Stimulated activated CD4-positive, alpha-beta T cell treated with anti-CD3 and anti-CD28 coated beads, Interleukin-2, amount 100 ng/mL, for 48 hours (primary cell): ENCODE data around the gene LRRC4C.

Source experiments
- DNase-seq, 2 donors: peaks; one replicate each; pipeline ENCODE4 v3.0.0-alpha.2; 2020

Gene LRRC4C

DNA sequence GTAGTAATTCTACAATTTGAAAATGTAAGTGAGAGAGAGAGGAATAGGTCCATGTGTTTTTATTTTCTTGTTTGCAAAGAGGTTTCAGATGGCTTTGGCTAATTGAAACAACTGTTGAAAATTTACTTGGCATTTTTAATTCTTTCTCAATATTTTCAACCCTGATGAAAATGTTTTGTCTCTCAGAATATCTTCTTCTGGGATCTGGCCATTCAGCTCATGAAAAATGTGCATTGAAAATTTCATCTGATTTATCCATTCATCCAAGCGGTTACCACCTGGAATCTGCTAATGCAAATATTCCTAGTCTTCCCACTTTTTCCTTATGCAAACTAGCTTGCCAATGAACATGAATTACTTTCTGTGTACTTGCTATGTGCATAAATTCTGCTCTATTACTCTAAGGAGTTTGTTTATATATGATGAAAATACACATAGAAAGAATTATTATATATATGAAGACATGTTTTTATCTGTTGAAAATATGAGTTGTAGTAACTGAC lies 621.2 kb downstream of the LRRC4C start:
- DNase-seq = no peak

DNA sequence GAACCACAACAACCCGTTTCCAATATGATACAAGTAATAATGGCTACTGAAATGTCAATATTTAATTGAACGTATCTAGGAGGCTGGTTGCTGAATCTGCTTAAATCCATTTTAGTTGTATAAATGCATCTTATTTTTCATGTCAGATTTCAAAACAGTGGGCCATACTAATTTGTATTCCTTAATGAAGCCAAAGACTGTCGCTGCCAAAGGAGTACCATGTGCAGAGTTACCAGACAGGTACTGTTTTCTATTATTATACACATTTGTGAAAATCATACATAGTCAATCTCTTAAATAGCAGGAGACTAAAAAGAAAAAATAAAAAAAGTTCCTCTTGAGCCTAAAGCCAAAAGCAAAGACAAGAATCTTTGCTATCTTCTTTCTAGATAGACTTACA lies 632.3 kb downstream of the LRRC4C start:
- no peak for DNase-seq

DNA sequence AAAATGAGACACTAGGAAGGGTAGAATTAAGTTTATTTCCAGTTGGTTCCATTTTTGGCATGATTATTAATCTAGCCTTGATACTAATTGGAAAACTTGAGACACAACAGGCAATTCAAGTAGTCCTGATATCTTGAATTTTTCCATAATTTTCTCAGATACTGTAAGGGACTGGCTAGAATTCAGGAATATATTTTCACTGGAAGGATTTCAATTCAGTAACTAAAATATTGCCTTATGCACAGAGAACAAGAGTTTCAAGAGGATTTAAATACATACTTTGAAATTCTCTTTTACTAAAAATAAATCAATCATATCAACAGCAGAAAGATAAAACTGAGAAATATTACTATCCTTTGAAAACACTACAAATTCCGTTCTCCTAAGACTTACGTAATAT lies 632.9 kb downstream of the LRRC4C start:
- DNase-seq = no peak

DNA sequence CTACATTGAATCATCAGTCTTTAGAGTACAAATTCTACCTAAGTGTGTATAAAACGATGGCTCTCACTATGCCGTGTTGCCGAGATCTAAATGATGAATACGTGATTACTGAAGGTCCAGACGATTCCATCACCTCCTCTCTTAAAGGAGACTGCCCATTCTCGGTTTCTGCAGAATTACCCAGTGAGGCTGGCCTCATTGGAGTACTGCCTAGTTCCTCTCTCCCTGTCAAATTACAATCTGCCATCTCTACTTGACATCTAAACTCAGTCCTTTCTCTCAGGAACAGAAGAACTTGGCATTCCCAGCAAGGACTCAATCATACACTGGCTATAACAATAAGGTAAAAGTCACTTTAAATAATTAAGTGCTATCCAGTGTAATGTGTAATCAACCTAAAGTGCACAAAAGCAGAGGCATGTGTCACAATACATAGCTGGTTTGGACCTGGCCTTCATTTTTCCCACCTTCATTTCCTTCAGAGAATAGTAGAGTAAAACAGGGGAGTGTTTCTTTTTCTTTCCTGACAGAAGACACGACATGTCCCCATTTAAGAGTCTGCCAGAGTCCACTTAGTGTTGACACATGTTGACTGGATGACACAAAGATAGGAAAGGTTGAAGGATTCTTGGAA lies 634.1 kb downstream of the LRRC4C start:
- DNase-seq = no peak

DNA sequence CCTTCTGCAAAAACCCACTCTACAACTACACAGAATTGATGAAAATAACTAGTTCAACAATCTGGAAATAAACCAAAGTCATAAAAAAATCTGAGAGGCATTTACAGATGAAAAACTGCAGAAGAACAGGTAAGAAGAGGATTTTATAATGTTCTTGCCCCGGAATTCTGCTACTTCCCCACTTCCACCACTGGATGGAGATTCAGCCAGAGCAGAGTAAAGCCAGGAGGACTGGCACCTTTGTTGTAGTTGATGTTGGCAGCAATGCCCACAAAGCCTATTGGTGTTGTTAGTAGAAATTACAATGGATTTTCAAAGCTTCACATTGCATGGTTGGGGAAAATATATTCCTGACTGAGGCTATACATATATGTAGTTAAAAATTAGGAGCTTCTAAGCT lies 640.2 kb downstream of the LRRC4C start:
- DNase-seq = no peak

DNA sequence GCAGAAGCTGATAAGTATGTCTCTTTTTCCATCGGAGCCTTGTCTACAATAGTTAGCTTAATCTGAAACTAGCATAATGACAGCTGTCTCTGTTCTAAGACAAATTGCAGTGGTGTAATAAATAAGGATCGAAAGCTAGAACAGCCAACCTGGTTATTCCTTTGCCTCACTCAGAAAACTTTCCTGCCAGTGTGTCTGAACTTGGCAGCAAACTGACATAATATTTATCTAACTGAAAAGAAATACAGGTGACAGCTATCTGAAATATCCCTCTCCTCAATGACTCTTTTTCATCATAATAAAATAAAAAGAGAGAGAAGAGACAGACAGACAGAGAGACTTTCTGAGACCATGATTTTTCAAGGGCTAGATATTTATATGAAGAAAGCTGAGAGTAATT lies 642.5 kb downstream of the LRRC4C start:
- DNase-seq = no peak

DNA sequence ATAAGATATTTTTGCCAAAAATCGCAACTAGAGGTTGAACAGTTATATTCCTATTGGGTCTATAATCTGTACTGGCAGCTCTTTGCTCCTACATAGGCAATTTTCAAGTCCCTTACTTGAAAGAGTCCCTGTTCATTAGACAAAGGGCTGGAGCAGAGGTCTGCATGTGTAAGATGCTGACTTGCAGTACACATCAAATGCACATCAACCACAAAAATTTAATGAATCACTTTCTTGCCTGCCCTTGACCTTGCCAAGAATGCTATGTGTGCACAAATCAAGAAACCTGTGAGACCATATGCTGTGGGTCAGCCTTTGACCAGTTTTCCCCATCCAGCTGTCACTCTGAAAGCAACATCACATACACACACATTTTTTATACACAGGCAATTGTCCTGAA lies 661.5 kb downstream of the LRRC4C start:
- no peak for DNase-seq

DNA sequence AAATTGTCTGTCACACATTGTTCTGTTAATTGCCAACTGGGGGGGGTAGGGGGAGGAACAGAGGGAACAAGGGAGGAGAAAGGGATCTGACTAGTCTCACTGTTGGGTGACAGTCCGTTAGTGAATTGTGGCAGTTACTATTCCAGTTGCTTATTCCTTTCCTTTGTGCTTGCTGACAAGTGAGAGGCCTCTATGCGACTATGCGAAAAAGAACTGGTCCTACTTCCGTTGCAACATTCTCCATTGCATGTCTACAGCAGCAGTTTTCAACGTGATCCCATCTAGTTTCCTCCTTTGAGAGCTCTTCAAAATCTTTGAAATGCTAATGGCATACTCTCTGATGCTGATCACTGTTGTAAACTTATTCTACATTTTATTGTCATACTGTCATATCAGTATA lies 672.2 kb downstream of the LRRC4C start:
- no peak for DNase-seq

DNA sequence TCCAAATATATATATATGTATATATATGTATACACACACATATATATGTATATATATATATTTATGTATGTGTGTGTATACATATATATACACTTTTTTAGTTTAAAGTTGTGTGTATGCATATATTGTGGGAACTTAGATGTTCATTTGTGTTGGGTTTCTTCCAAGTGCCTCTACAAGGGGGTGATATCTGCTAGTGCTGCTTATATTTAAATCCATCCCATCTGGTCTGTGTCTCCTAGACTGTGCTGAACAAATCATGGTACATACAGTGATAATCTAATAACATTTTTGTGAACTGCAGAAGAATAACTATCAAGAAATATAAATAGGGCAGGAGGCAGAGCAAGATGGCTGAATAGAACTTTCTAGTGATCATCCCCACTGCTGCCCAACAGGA lies 696.4 kb downstream of the LRRC4C start:
- no peak for DNase-seq

DNA sequence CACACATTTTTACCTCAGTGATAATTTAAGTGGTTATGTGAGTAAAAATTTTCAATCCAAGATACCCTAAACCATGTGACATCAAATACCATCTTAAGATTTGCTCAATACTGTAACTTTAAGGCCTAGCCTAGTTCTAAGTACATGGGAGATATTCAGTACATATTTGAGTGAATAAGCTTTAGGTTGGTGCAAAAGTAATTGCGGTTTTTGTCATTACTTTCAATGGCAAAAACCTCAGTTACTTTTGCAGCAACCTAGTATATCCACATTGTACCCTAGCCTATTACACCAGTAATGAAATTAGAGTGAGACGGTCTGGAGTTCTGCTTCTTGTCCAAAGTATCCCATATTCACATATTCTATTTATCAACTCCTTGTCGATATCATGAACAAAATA lies 700.1 kb downstream of the LRRC4C start:
- no peak for DNase-seq

DNA sequence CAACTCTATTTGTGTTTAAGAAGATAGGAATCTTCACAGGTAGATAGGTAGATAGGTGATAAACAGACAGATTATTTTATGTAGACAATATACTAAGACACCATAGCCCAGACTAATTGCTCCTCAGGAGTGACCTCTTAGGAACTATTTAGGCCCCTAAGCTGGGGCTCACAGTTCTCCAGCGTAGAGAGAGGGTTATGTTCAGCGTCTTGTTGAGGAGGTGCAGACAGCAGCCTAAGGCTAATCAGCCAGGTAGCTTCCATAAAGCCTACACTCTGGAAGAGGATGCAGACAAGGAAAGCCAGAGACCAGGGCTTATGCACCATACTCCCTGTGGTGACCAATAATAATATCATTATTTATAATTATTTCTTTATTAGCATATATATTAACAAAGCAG lies 705.2 kb downstream of the LRRC4C start:
- no peak for DNase-seq

DNA sequence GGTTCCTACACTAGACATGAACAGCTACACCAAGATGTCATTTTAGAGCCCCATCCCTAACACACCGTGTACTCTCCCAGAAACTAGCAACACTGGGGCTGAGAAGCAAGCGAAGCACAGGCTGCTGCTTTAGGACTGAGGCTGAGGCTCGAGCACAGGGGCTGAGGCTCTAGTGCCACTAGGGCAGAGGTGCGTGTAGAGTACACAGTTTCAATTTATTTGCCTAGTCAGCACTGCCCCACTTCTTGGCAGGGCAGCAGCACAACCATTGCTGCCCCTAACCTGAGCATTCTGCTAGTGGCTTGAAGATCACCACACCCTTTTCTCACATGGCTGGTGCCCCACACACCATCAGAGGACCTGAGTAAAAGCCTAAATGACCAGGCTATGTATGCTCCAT lies 713.2 kb downstream of the LRRC4C start:
- DNase-seq = no peak

DNA sequence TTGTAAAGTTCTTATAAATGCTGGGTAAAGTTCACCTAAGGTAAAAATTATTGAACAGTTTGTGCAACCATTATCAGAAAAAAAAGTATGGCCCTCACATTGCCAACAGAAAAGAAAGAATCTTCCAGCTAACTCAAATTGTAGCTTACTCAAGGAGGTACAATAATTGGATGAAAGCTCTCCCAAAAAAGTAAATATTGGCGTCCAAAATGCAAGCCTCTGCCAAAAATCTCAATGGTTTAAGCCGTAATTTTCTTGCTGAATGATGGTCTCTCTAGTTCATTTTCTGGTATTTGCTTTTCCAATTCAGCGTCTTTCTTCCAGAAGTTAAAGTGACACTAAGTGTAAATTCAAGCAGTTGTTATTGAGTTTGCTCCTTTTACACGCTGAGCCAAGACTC lies 727.3 kb downstream of the LRRC4C start:
- no peak for DNase-seq

DNA sequence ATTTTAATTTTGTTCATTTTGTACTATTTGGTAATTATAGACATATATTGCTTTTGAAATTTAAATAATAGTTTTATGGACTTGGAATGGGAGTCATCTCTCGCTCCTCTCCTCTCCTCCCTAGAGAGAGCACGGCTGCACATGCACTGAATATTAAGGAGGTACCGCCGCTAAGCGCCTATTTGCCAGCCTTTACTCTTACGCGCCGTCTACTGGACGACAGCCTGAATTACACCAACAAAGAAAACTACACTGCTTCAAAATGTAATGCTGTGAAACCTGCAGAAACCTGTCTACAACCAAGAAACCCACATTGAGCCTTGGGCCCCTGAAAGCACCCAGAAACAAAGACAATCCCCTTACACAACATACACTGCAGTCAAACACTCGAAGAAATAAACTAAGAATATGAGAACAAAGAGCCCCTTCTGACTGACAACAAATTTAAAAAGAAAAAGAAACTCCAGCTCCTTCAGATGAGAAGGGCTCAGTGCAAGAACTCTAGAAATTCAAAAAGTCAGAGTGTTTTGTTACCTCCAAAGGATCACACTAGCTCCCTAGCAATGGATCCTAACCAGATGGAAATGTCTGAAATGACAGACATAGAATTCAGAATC lies 737.2 kb downstream of the LRRC4C start:
- peak in 1 of 2 donors; percentile 0 for DNase-seq

DNA sequence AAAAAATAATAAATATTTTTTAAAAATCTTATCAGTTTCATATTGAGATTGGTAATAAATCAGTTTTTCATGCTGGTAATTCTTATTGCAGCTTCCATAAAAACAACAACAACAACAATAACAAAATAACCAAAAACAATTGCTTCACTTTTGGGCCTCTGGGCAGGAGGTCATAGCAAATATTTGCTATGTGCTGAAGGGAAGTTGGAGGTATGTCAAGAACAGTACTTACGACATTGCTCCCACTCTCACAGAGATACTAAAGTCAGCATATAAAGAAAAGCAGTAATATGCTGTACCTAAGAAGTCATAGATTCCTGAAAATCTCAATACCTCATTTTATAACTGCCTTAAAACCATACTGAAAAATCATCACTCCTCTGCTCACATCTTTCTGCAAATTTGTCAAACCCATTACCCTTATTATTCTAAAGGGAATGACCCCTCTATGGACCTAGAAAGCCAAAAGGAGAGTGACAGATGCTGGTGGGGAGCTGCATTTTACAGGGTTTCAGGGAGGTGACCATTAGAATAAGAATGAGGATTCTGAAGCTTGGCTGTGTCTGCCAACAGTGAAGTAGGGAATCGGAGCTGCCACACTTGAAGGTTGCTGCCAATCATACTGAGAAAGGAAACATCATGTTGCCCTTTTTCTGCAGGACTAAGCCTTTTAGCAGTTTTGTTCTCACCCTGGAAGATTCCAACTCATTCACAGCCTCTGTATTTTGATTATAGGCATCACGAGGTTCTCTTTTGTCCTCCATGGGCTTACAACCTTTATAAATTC lies 742.9 kb downstream of the LRRC4C start:
- no peak for DNase-seq

DNA sequence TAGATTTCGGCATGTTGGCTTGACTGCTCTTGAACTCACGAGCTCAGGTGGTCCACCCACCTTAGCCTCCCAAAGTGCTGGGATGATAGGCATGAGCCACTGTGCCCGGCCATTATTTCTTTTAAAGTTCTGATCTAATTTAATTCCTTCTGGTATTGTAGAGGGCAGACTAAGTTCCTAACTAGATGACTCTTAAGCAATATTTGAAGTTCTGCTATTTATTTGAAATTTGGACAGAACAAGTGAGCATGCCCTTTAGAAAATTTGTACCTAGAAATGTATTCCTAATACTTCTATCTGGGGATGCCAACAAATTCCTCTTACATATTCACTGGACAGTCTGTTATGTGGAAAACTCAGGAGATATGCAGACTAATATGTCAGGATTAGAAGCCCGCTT lies 746.4 kb downstream of the LRRC4C start:
- no peak for DNase-seq

DNA sequence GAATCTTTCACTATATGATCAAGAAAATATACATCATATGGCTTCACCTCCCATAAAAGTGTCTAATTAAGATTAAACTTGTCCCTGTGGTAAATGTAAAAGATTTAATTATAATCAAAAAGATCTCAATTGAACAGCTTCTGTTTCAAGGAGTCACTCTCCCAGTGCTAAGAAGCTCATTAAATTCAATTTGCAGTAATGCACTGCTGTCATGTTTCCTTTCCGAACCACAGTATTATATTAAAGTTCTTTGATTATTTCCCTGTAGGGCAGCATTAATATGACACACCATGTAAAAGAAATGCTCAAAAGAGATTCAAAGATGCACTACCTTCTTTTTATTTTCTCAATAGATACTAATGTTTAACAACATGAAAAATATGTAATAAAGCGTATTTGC lies 758.4 kb downstream of the LRRC4C start:
- DNase-seq = no peak

DNA sequence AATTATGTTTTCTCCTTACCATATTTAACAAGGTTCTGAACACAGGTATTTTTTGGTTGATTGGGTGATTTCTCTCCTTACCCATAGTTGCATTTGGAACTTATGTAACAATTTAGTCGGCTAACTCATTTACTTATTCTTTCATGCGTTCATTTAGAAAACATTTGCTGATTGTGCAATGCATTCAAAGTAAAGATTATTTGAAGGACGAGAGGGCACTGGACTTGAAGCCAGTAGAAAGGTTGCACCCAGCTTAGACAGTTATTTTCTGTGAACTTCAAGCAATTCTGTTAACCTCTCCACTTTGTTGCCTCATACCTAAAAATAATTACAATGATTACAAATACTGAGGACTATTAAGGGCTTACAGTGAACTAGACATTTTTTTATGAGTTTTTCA lies 769.6 kb downstream of the LRRC4C start:
- no peak for DNase-seq

DNA sequence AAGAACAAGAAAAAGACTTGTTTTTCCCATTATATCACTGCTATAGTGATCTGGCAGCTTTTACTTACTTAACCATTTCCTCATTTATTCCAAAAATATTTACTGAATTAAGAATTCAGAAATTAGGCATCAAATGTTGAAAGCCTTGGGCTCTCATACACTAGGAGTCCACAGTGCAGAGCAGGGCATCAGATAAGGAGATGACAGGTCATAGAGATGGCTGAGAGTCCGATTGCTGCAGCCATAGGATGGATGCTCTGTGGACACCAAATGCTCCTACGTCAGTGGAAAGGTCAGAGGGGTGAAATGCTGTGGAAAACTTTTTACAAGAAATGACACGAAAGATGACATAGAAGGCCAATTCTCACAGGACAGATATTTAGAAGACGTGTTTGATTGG lies 771.1 kb downstream of the LRRC4C start:
- DNase-seq = no peak

DNA sequence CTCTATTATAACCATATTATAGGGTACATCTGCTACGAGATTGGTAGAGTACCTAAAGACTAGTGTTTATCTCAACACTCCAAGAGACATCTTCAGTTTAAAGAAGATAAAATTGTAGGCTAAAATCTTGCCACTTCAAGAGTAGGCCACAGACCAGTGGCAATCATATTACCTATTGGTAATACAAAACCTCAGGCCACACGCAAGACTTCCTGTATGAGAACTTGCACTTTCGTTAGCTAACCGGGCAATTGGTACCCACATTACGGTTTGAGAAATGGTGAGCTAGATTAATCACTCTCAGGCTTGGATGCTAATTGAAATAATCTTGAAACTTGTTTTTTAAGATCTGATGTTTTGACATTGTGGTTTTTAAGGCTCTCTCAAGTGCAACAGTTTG lies 772.7 kb downstream of the LRRC4C start:
- no peak for DNase-seq

DNA sequence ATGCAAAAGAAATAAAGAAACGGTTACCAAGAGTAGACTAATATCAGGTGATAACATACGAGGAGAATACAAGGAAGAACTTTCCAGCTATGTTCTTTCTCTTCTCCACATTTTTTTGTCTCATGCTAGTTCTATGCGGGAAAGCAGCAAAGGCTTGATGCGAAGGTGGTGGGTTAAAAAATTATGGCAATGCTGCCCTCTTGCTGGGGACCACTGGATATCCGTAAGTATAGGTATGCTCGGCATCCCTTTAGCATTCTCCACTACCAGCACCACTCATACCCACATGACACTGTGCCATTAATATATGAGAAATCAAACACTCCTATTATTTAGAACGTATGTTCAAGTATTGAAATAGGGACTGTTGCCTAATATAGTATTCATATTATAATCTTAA lies 776.4 kb downstream of the LRRC4C start:
- DNase-seq = no peak

DNA sequence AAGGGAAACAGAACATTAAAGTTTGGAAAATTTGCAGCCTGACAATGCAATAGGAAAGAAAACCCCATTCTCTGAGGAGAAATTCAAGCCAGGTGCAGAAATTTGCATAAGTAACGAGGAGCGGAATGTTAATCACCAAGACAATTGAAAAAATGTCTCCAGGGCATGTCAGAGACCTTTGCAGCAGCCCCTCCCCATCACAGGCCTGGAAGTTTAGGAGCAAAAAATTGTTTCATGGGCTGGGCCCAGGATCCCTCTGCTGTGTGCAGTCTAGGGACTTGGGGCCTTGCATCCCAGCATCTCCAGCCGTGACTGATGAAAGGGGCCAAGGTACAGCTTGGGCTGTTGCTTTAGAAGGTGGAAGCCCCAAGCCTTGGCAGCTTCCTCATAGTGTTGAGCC lies 780.2 kb downstream of the LRRC4C start:
- no peak for DNase-seq

DNA sequence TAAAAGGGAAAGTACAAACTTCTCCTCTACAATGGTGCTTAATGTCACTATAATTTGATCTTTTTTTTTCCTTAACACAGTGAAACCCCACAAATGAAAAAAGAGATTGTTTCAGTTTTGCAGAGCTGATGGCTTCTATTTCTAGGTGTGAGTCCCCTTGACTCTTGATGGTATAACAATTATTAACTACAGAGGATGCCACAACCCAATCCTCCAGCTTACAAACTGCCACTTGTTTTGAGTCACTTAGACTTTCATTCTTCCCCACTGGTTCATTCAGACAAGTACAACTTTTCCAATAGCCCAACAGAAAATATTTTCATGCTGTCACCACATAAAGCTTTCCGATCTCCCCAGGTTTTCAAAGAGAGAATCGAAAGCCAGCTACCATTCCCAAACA lies 812.2 kb downstream of the LRRC4C start:
- no peak for DNase-seq

DNA sequence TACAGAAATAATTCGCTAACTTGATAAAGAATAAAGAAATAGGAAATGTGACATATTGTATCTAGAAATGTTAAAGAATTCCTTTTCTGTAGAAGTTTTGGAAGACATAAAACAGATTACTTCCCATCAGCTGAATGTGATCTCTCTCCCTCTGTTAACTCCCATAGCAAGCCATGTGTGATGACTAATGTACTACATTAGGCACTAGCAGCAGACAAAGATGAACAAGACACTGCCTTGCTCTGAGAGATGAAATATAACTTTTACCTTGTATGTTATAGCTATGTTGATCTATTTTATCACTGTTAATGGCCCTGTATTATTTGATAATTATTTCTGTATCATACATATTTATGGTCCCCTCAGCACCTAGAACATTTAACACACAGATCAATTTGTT lies 817.2 kb downstream of the LRRC4C start:
- no peak for DNase-seq
